ENCODE data around the gene TUBB4B. TPM values are rescaled to one million over a fixed set of nuclear protein-coding genes. Genes with fewer than 3 reads are reported as not detected.

The TUBB4B gene
- total and polyA plus RNA-seq, 2 experiments from 2014 or later = 309 to 446 TPM

DNA sequence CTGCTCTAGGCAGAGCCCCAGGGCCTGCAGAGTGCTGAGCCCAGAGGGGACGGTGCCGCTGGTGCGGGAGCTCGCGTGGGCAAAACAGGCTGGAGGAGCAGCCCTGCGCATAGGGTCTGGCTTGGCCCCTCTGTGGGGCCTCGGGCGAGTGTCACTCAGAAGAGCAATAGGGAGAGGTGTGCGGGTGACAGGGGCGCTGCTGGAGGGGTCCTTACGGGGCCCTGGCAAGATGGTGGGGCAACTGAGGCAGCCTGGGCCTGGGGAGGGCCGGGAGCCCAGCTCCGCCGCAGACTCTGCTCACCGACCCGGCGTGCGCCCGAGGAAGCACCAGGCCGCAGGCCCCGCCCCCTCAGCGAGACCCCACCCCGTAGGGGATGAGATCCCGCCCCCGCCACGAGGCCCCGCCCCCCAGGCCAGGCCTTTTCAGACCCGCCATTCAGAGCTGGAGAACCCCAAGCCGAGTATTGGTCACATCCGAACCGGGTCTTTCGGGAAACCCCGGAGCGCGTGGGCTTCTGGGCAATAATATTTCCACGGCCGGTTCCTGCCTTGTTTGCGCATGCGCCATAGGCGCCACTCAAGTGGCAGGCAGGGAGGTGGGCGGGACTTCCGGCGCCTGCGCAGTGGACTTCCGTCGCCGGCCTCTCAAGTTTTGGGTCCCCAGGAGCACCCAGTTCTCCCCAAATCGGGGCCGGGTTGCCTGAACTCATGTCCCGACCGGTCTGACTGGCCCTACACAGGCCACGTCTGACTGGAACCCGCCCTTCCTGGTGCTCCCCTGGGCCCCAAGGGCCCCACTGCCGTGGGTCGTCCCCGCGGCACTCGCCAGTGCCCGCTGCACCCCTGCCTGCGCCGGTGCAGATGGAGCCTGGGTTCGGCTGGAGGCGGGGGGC, 17.8 kb upstream of the TUBB4B start:
- Histone ChIP-seq H3K9me2 (replicated peaks; ENCODE audit: insufficient read depth) (no peaks in the 10 kb centered on the region), H2AFZ (peak overlapping the region; percentile 78), H3K4me2 (peak overlapping the region; percentile 95), H3K27me3 (no peaks in the 10 kb centered on the region), H3K9me3 (ENCODE audit: low read depth) (no peaks in the 10 kb centered on the region), H3K4me3 (peak overlapping the region; percentile 76), H4K20me1 (ENCODE audit: insufficient read depth, poor library complexity, severe bottlenecking) (no peaks in the 10 kb centered on the region), H3K27ac (peak overlapping the region; percentile 91), H3K4me1 (ENCODE audit: insufficient read depth) (peaks cover 41% of the 10 kb centered on the region), H3K36me3 (replicated peaks; ENCODE audit: insufficient read depth, low read depth) (no peaks in the 10 kb centered on the region), H3K79me2 (no peaks in the 10 kb centered on the region)
- TF ChIP-seq EZH2 (IDR thresholded peaks at IDR 0.05; ENCODE audit: borderline replicate concordance) (no peak), EZH2phosphoT487 (IDR thresholded peaks at IDR 0.05; ENCODE audit: low read depth, severe bottlenecking, unreplicated experiment) (no peak)
- TF ChIP-seq, protein P1, sequence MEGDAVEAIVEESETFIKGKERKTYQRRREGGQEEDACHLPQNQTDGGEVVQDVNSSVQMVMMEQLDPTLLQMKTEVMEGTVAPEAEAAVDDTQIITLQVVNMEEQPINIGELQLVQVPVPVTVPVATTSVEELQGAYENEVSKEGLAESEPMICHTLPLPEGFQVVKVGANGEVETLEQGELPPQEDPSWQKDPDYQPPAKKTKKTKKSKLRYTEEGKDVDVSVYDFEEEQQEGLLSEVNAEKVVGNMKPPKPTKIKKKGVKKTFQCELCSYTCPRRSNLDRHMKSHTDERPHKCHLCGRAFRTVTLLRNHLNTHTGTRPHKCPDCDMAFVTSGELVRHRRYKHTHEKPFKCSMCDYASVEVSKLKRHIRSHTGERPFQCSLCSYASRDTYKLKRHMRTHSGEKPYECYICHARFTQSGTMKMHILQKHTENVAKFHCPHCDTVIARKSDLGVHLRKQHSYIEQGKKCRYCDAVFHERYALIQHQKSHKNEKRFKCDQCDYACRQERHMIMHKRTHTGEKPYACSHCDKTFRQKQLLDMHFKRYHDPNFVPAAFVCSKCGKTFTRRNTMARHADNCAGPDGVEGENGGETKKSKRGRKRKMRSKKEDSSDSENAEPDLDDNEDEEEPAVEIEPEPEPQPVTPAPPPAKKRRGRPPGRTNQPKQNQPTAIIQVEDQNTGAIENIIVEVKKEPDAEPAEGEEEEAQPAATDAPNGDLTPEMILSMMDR (IDR thresholded peaks at IDR 0.05; ENCODE audit: poor library complexity) = no peak
- peak; percentile 98 for DNase-seq (ENCODE audit: low spot score)
- 3% methylated on average over 36 of the region's 63 CpGs for WGBS (ENCODE audit: low lambda C conversion rate, missing lambda C conversion rate)

DNA sequence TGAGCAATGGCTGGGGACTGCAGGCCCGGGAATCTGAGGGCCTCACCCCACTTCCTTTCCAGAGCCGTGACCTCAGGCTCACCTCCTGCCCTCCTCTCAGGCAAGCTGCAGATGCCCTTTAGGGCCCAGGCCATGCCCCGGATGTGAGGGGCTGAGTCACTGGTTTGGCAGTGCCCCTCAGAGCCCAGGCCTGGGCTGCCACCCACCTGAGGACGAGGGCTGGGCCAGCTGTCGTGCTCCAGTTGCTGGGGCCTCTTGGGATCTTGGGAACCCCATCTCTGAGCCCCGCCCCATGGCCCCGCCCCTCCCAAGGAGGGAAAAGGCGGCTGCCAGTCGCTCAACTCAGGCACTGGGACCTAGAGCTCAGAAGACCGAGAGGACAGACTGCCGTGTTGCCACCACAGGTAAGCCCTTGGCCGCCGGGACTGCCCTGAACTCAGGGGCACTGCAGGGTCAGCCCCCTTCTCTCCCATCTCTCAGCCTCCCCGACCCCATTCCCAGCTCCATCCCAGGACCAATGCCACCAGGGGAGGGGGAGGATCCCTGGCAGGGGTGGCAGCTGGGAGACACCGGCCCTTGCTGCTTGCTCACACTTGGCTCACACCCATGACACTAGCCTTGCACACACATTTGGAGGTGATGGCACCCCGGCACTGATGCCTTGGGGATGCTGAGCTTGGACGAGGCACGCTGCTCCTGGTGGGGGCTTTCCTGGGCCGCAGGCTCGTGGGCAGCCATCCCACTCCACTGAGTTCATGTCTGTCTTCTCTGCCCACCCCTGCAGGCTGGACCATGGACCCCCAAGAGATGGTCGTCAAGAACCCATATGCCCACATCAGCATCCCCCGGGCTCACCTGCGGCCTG, 16.0 kb upstream of the TUBB4B start, which contains the start of gene CYSRT1:
CYSRT1 (plus strand) TSS at position 345 of the 865 bp plus-strand sequence; CDS start at position 793, 448 bp downstream.
- Histone ChIP-seq H3K27me3 (no peaks in the 10 kb centered on the region), H3K79me2 (no peaks in the 10 kb centered on the region), H3K4me2 (peak within 1 kb of the TSS; percentile 94), H4K20me1 (ENCODE audit: insufficient read depth, poor library complexity, severe bottlenecking) (no peaks in the 10 kb centered on the region), H3K4me1 (ENCODE audit: insufficient read depth) (peaks cover 43% of the 10 kb centered on the region), H3K36me3 (replicated peaks; ENCODE audit: insufficient read depth, low read depth) (no peaks in the 10 kb centered on the region), H2AFZ (peak within 1 kb of the TSS; percentile 78), H3K4me3 (peak within 1 kb of the TSS; percentile 76), H3K9me2 (replicated peaks; ENCODE audit: insufficient read depth) (no peaks in the 10 kb centered on the region), H3K27ac (peak within 1 kb of the TSS; percentile 91), H3K9me3 (ENCODE audit: low read depth) (no peaks in the 10 kb centered on the region)
- WGBS (ENCODE audit: low lambda C conversion rate, missing lambda C conversion rate) = 72% methylated on average over 22 of the region's 23 CpGs
- TF ChIP-seq EZH2 (IDR thresholded peaks at IDR 0.05; ENCODE audit: borderline replicate concordance) (no peak), EZH2phosphoT487 (IDR thresholded peaks at IDR 0.05; ENCODE audit: low read depth, severe bottlenecking, unreplicated experiment) (no peak)
- TF ChIP-seq, protein P1 (IDR thresholded peaks at IDR 0.05; ENCODE audit: poor library complexity) = no peak
- no peak for DNase-seq (ENCODE audit: low spot score)

DNA sequence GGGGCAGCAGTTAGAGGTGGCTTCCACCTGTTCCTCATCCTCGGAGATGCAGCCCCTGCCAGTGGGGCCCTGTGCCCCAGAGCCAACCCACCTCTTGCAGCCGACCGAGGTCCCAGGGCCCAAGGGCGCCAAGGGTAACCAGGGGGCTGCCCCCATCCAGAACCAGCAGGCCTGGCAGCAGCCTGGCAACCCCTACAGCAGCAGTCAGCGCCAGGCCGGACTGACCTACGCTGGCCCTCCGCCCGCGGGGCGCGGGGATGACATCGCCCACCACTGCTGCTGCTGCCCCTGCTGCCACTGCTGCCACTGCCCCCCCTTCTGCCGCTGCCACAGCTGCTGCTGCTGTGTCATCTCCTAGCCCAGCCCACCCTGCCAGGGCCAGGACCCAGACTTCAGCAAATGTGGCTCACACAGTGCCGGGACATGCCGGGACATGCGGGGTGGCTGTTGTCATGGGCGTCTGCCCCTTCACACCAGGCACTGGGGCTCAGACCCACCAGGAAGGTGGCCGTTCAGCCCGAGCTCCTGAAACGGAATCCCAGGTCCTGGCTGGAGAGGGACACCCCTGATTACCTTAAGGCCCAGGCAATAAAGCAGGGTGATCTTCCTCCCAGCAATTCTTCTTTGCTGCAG, 15.3 kb upstream of the TUBB4B start:
- no peak overlapping the region for H2AFZ ChIP-seq
- 91% methylated on average over 21 of the region's 21 CpGs for WGBS (ENCODE audit: low lambda C conversion rate, missing lambda C conversion rate)
- H4K20me1 ChIP-seq (ENCODE audit: insufficient read depth, poor library complexity, severe bottlenecking) = no peaks in the 10 kb centered on the region

More for the DNA sequence above, 15.3 kb upstream of the TUBB4B start:
- Histone ChIP-seq H3K27me3 (no peaks in the 10 kb centered on the region), H3K4me2 (no peak overlapping the region), H3K27ac (no peak overlapping the region), H3K4me1 (ENCODE audit: insufficient read depth) (peaks cover 51% of the 10 kb centered on the region), H3K9me3 (ENCODE audit: low read depth) (no peaks in the 10 kb centered on the region), H3K36me3 (replicated peaks; ENCODE audit: insufficient read depth, low read depth) (no peaks in the 10 kb centered on the region), H3K4me3 (no peak overlapping the region), H3K9me2 (replicated peaks; ENCODE audit: insufficient read depth) (no peaks in the 10 kb centered on the region), H3K79me2 (no peaks in the 10 kb centered on the region)
- DNase-seq (ENCODE audit: low spot score) = no peak
- TF ChIP-seq, protein P1 (IDR thresholded peaks at IDR 0.05; ENCODE audit: poor library complexity) = no peak
- TF ChIP-seq EZH2 (IDR thresholded peaks at IDR 0.05; ENCODE audit: borderline replicate concordance) = no peak
- TF ChIP-seq EZH2phosphoT487 (IDR thresholded peaks at IDR 0.05; ENCODE audit: low read depth, severe bottlenecking, unreplicated experiment) = no peak

All from hepatocyte (in vitro differentiated cells).